H9 (cell line): ENCODE data around the gene BRD1. TPM values are rescaled to one million over a fixed set of nuclear protein-coding genes. Genes with fewer than 3 reads are reported as not detected.
"Not testable (repeated sequence)": the region's sequence is repeated elsewhere in the genome, so short reads cannot be mapped to it uniquely, and the experiment has no call there.

Source experiments
- DNase-seq: peaks from one replicate; pipeline ENCODE4 v3.0.0-alpha.2; 2017
- H2AFZ ChIP-seq: one replicate; pipeline ENCODE4 v1.6.1; 2013; ENCODE audit warnings: mild to moderate bottlenecking, low read length, control low read depth, moderate library complexity
- H2AK5ac ChIP-seq: 2 replicates; pipeline ENCODE4 v1.6.1; 2013; ENCODE audit warnings: low read length, control low read depth, mixed read lengths; ENCODE audit not compliant: insufficient read length
- H2BK120ac ChIP-seq: one replicate; pipeline ENCODE4 v1.6.1; 2013; ENCODE audit warnings: low read depth, mild to moderate bottlenecking, low read length, control low read depth, inconsistent platforms; ENCODE audit not compliant: poor library complexity, severe bottlenecking
- H2BK12ac ChIP-seq: 2 replicates; pipeline ENCODE4 v1.6.1; 2013; ENCODE audit warnings: low read length, control low read depth, mixed read lengths, low read depth; ENCODE audit not compliant: insufficient read length
- H2BK15ac ChIP-seq: 2 replicates; pipeline ENCODE4 v1.6.1; 2013; ENCODE audit warnings: low read depth, low read length, control low read depth
- H2BK20ac ChIP-seq: one replicate; pipeline ENCODE4 v1.6.1; 2013; ENCODE audit warnings: low read depth, mild to moderate bottlenecking, low read length, control low read depth, inconsistent platforms; ENCODE audit not compliant: poor library complexity, severe bottlenecking
- H2BK5ac ChIP-seq: 2 replicates; pipeline ENCODE4 v1.6.1; 2013; ENCODE audit warnings: low read length, control low read depth, mixed read lengths; ENCODE audit not compliant: insufficient read length
- H3K14ac ChIP-seq: 2 replicates; pipeline ENCODE4 v1.6.1; 2013; ENCODE audit warnings: low read length, control low read depth; ENCODE audit not compliant: insufficient read depth
- H3K18ac ChIP-seq: 2 replicates; pipeline ENCODE4 v1.6.1; 2013; ENCODE audit warnings: low read depth, mild to moderate bottlenecking, mixed read lengths, low read length, control low read depth; ENCODE audit not compliant: insufficient read length
- H3K23ac ChIP-seq: 2 replicates; pipeline ENCODE4 v1.6.1; 2013; ENCODE audit warnings: low read length, control low read depth, mixed read lengths, low read depth; ENCODE audit not compliant: insufficient read length
- H3K23me2 ChIP-seq: 2 replicates; pipeline ENCODE4 v1.6.1; 2013; ENCODE audit warnings: low read depth, mild to moderate bottlenecking, mixed read lengths, low read length, control low read depth; ENCODE audit not compliant: insufficient read length, poor library complexity, severe bottlenecking
- H3K27ac ChIP-seq: 2 replicates; pipeline ENCODE4 v1.5.1; 2013; ENCODE audit warnings: low read length, control low read depth, mixed read lengths, low read depth; ENCODE audit not compliant: insufficient read length
- H3K27me3 ChIP-seq: 2 replicates; pipeline ENCODE4 v1.6.1; 2013; ENCODE audit warnings: low read length, control low read depth, inconsistent platforms; ENCODE audit not compliant: insufficient read depth
- H3K4ac ChIP-seq: 2 replicates; pipeline ENCODE4 v1.6.1; 2013; ENCODE audit warnings: low read depth, mild to moderate bottlenecking, control low read depth, inconsistent platforms, low read length, moderate library complexity
- H3K4me1 ChIP-seq: 2 replicates; pipeline ENCODE4 v1.6.1; 2013; ENCODE audit warnings: low read length, control low read depth, inconsistent platforms; ENCODE audit not compliant: insufficient read depth
- H3K4me2 ChIP-seq: 2 replicates; pipeline ENCODE4 v1.6.1; 2013; ENCODE audit warnings: low read length, control low read depth, mixed read lengths; ENCODE audit not compliant: insufficient read length, insufficient read depth
- H3K56ac ChIP-seq: 2 replicates; pipeline ENCODE4 v1.6.1; 2013; ENCODE audit warnings: low read depth, mild to moderate bottlenecking, mixed read lengths, low read length, control low read depth; ENCODE audit not compliant: insufficient read length
- H3K79me1 ChIP-seq: 2 replicates; pipeline ENCODE4 v1.6.1; 2013; ENCODE audit warnings: low read depth, mild to moderate bottlenecking, moderate library complexity, low read length, control low read depth, inconsistent platforms; ENCODE audit not compliant: insufficient read depth, poor library complexity, severe bottlenecking
- H3K79me2 ChIP-seq: 2 replicates; pipeline ENCODE4 v1.6.1; 2013; ENCODE audit warnings: low read length, control low read depth, inconsistent platforms; ENCODE audit not compliant: insufficient read depth
- H3K9ac ChIP-seq: 2 replicates; pipeline ENCODE4 v1.6.1; 2013; ENCODE audit warnings: low read length, control low read depth, mixed read lengths; ENCODE audit not compliant: insufficient read length; ENCODE audit errors: extremely low read depth
- H3K9me3 ChIP-seq: one replicate; pipeline ENCODE4 v1.6.1; 2013; ENCODE audit warnings: low read depth, low read length, inconsistent platforms; ENCODE audit not compliant: control insufficient read depth
- H3T11ph ChIP-seq: one replicate; pipeline ENCODE4 v1.6.1; 2013; ENCODE audit warnings: mild to moderate bottlenecking, low read length, control low read depth, inconsistent platforms
- H4K20me1 ChIP-seq: one replicate; pipeline ENCODE4 v1.6.1; 2013; ENCODE audit not compliant: control insufficient read depth, insufficient read length, insufficient read depth
- H4K5ac ChIP-seq: 2 replicates; pipeline ENCODE4 v1.6.1; 2013; ENCODE audit warnings: low read depth, mild to moderate bottlenecking, mixed read lengths, low read length, control low read depth; ENCODE audit not compliant: insufficient read length
- H4K8ac ChIP-seq: replicated peaks from 2 replicates; pipeline ENCODE4 v1.6.1; 2013; ENCODE audit warnings: low read length, control low read depth, mixed read lengths, low read depth; ENCODE audit not compliant: insufficient read length
- H4K91ac ChIP-seq: 2 replicates; pipeline ENCODE4 v1.6.1; 2013; ENCODE audit warnings: low read depth, mild to moderate bottlenecking, moderate library complexity, mixed read lengths, low read length, control low read depth; ENCODE audit not compliant: insufficient read length
- H3K27ac Mint-ChIP-seq, 3 experiments: 2 replicates in 2 of 3; 3 replicates in 1 of 3; pipeline ENCODE4 v1.8.0; 2020 to 2021; ENCODE audit warnings: mixed read lengths in 3 of 3, mild to moderate bottlenecking in 1 of 3, moderate library complexity in 1 of 3
- H3K27me3 Mint-ChIP-seq: 2 replicates; pipeline ENCODE4 v1.8.0; 2021; ENCODE audit warnings: low read depth, mild to moderate bottlenecking, moderate library complexity, mixed read lengths
- H3K36me3 Mint-ChIP-seq, 3 experiments: 2 replicates in 2 of 3; 3 replicates in 1 of 3; pipeline ENCODE4 v1.8.0; 2020 to 2021; ENCODE audit warnings: low read depth in 3 of 3, mixed read lengths in 3 of 3; ENCODE audit not compliant: insufficient read depth in 1 of 3
- H3K4me1 Mint-ChIP-seq, 2 experiments: 2 replicates each; pipeline ENCODE4 v1.8.0; 2020; ENCODE audit warnings: mixed read lengths in 2 of 2
- H3K4me3 Mint-ChIP-seq, 2 experiments: 2 replicates in 1 of 2; 3 replicates in 1 of 2; pipeline ENCODE4 v1.8.0; 2020 to 2021; ENCODE audit warnings: mild to moderate bottlenecking in 2 of 2, mixed read lengths in 2 of 2, moderate library complexity in 1 of 2
- H3K9me3 Mint-ChIP-seq, 2 experiments: 2 replicates in 1 of 2; 3 replicates in 1 of 2; pipeline ENCODE4 v1.8.0; 2020; ENCODE audit warnings: mild to moderate bottlenecking in 2 of 2, mixed read lengths in 2 of 2, moderate library complexity in 1 of 2
- CTCF ChIP-seq: fragments of 200-600 bp; sonication (generic); conservative IDR thresholded peaks from 3 replicates; pipeline ENCODE4 v1.8.0; 2021; ENCODE audit warnings: antibody characterized with exemption, mild to moderate bottlenecking
- WGBS: extraction: QIAGEN DNeasy Blood & Tissue Kit; methylation state at CpG from one replicate; pipeline ENCODE4 v1.1.7; 2013; ENCODE audit warnings: missing lambda C conversion rate, low lambda C conversion rate, mixed read lengths; ENCODE audit not compliant: insufficient read length; ENCODE audit errors: extremely low coverage; 5-methylcytosine and 5-hydroxymethylcytosine counted together
- total RNA-seq: library from RNA; stranded (reverse); gene quantifications from 2 replicates; pipeline ENCODE4 v1.2.1, GENCODE V29; 2021

Gene BRD1
- total RNA-seq, 1 experiment from 2014 or later = 51.3 TPM

- Histone ChIP-seq H2AK5ac (no peak within 1 kb of the TSS), H3K27me3 (peaks cover 29% of the 10 kb centered on the region), H2BK20ac (no peak within 1 kb of the TSS), H3K9ac (peak within 1 kb of the TSS; percentile 63), H4K20me1 (peaks cover 4% of the 10 kb centered on the region), H3K18ac (peak within 1 kb of the TSS; percentile 86), H4K91ac (no peak within 1 kb of the TSS), H3K79me2 (peaks cover 22% of the 10 kb centered on the region; the same call in 1 of the 2 replicates), H3K4me1 (peaks cover 5% of the 10 kb centered on the region; the same call in 1 of the 2 replicates), H3K14ac (peak within 1 kb of the TSS; percentile 75), H3K79me1 (peaks cover 10% of the 10 kb centered on the region), H4K5ac (no peak within 1 kb of the TSS), H2BK120ac (no peak within 1 kb of the TSS), H2BK12ac (no peak within 1 kb of the TSS), H3K4me2 (peak within 1 kb of the TSS; percentile 93), H3K9me3 (no peaks in the 10 kb centered on the region), H2BK5ac (no peak within 1 kb of the TSS), H2AFZ (no peak within 1 kb of the TSS), H4K8ac (no peak within 1 kb of the TSS), H3K23me2 (peaks cover 20% of the 10 kb centered on the region), H2BK15ac (no peak within 1 kb of the TSS), H3K4ac (no peak within 1 kb of the TSS), H3K56ac (no peak within 1 kb of the TSS), H3K23ac (no peak within 1 kb of the TSS), H3T11ph (no peak within 1 kb of the TSS), H3K27ac (no peak within 1 kb of the TSS)
- Mint-ChIP-seq H3K27me3 (peaks cover 45% of the 10 kb centered on the region), H3K9me3 (no peaks in the 10 kb centered on the region), H3K4me1 (peaks cover 22 to 29% of the 10 kb centered on the region in 2 experiments), H3K27ac (peak within 1 kb of the TSS in 2 of 3 experiments; percentile 28 to 86; a peak in 1 of 7 replicates), H3K4me3 (peak within 1 kb of the TSS; percentile 88 to 97), H3K36me3 (peaks cover 0 to 3% (median 0%) of the 10 kb centered on the region in 3 experiments; a peak in 2 of 7 replicates)
- no peak for TF ChIP-seq CTCF
- no CpG with 5 or more reads among the region's 127 CpGs for WGBS
- peak; percentile 96 for DNase-seq
Measured at GRCh38 chr22:49852898-49853894, 25.5 kb upstream of the BRD1 start, which contains the start of gene ZBED4. Gene ZBED4, plus strand, starts transcription at chr22:49853844. Its CDS starts 29,819 bp downstream, at chr22:49883663.

GRCh38 chr22:49852568-49852897 lies 24.9 kb upstream of the BRD1 start:
- H3K4me1 ChIP-seq, H2BK120ac ChIP-seq, H3K36me3 Mint-ChIP-seq, H2AFZ ChIP-seq, H3K14ac ChIP-seq, H4K8ac ChIP-seq, H4K5ac ChIP-seq, DNase-seq, H3K27ac ChIP-seq, H3T11ph ChIP-seq, H4K91ac ChIP-seq, H3K27ac Mint-ChIP-seq, H3K18ac ChIP-seq, H3K9ac ChIP-seq, H2BK15ac ChIP-seq, H3K9me3 Mint-ChIP-seq, H3K4ac ChIP-seq, H4K20me1 ChIP-seq, H3K56ac ChIP-seq, H3K9me3 ChIP-seq, H2BK12ac ChIP-seq, H3K23ac ChIP-seq, H2AK5ac ChIP-seq, H2BK5ac ChIP-seq, H2BK20ac ChIP-seq: not testable (repeated sequence)
- Mint-ChIP-seq H3K27me3 (peaks cover 52% of the 10 kb centered on the region), H3K4me3 (peak overlapping the region; percentile 54 to 77), H3K4me1 (peaks cover 22 to 35% of the 10 kb centered on the region in 2 experiments)
- WGBS = no CpG with 5 or more reads among the region's 13 CpGs
- H3K79me1 ChIP-seq = peaks cover 10% of the 10 kb centered on the region
- H3K79me2 ChIP-seq = peaks cover 20% of the 10 kb centered on the region; the same call in 1 of the 2 replicates
- peaks cover 36% of the 10 kb centered on the region for H3K27me3 ChIP-seq
- peak overlapping the region; percentile 77 for H3K4me2 ChIP-seq
- H3K23me2 ChIP-seq = peaks cover 20% of the 10 kb centered on the region
